HG02938 (cell line): ENCODE measurements around the gene TCERG1L.
"Not testable (repeated sequence)": the region's sequence is repeated elsewhere in the genome, so short reads cannot be mapped to it uniquely, and the experiment has no call there.

Experiments
- ATAC-seq: cut with Tn5 transposase; IDR thresholded peaks from one replicate; pipeline ENCODE4 v1.9.1; 2021; ENCODE audit warnings: mild to moderate bottlenecking, moderate library complexity; ENCODE audit not compliant: unreplicated experiment

TCERG1L gene

GRCh38 chr10:131250454-131251145 is 60.9 kb downstream of the TCERG1L start:
- no peak for ATAC-seq

GRCh38 chr10:131249955-131250344 is 61.6 kb downstream of the TCERG1L start:
- no peak for ATAC-seq

DNA sequence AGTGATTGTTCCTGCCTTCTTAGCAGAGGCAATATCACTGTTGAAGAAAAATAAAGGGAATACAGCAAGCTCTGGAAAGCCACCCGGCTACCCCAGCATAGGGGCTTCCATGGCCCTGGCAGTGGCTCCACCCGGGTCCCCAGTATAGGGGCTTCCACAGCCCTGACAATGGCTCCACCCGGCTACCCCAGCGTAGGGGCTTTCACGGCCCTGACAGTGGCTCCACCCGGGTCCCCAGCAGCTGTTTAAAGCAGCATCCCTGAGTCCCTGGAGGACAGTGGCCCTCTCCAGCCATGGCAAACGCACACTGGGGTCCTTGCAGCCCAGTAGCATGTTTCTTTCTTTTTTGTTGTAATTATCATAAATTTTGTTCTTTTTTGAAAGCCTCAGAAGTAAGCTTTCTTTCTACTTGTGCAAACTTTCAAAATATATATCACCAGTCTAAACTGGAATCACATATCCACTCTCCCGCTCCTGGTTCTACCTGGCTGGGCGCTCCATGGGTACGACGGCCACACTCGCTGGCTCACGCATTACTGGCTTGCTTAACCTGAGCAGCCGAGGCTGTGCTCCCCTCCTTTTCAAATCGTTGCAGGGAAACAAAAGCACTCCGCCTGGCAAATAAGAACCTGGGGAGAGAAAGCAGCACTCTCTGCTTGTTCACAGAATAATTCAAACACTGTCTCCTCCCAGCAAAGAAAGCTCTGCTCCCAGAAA is 62.1 kb downstream of the TCERG1L start:
- ATAC-seq, result no peak

- no peak for ATAC-seq
Measured at GRCh38 chr10:131248376-131249165, 63.0 kb downstream of the TCERG1L start.

DNA sequence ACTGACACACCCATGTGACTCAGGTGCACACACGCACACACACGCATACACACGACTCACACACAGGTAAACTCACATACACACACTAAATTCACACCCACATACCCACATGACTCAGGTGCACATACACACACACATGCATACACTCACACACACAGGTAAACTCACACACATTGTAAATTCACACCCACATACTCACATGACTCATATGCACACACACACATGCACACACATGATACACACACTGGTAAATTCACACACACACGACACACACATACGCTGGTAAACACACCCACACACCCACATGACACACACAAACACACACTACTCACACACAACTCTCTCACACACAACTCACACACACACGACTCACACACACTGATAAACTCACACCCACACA is 63.6 kb downstream of the TCERG1L start:
- no peak for ATAC-seq

DNA sequence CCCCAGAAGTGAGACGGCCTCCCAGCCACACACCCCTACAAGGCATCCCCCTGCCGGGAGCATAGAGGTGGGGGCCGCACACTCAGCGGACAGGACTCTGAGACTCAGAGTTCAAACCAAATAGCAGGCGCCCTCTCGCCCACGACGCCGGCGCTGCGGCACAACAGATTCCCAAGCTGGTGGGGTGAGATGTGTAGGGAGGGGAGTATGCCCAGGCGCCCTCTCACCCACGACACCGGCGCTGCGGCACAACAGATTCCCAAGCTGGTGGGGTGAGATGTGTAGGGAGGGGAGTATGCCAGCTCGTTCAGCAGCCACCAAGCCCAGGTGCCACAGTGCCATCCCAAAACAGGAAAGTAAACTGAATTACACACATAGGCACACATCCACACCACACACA is 64.7 kb downstream of the TCERG1L start:
- no peak for ATAC-seq

DNA sequence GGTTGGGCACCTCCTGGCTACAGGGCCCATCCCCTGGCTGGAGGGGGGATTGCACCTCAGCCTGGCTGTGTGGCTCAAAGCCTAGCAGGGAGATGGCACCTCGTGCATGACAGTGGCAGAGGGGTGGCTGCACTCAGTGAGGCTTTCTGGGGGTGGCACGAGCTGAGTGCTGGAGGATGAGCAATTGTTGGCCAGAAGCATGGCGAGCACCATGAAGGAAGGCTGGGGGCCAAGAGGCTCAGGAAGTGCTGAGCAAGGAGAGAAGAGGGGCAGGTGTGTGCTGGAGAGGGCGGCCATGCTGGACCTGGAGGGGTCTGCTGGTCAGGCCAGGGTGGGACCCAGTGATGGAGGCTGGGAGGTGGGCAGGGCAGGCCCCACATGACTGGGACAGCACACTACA is 65.4 kb downstream of the TCERG1L start:
- ATAC-seq, result no peak

GRCh38 chr10:131245475-131246059 is 66.0 kb downstream of the TCERG1L start:
- no peak for ATAC-seq

DNA sequence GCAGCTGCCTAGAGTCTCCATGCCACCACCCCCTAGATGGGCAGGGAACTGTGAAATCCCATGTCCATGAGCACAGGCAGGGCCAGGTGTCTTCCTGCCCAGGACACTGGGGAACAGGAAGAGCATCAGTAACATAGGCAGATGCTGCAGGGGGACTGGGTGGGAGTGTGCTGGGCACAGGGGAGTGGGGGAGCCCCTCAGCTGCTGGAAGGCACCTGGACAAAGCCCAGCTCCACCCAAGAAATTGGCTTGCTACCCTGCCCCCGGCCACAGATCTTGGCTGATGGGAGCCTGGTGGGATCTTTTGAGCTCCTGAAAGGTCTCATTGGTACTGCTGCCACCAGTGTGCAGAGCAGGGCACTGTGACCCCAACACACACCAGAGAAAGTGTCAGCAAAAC is 66.7 kb downstream of the TCERG1L start:
- no peak for ATAC-seq

DNA sequence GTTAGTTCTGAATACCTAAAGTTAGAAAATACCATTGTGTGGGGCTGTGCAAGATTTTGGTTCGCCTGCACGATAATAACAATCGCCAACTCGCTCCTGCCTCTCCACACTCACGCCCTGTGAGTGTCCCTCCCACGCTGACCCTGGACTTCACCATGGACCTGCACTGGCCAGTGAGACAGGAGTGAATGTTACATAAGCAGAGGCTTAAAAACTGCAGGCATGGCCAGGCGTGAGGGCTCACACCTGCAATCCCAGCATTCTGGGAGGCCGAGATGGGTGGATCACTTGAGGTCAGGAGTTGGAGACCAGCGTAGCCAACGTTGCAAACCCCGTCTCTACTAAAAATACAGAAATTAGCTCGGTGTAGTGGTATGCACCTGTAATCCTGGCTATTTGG is 68.4 kb downstream of the TCERG1L start:
- ATAC-seq, result no peak

DNA sequence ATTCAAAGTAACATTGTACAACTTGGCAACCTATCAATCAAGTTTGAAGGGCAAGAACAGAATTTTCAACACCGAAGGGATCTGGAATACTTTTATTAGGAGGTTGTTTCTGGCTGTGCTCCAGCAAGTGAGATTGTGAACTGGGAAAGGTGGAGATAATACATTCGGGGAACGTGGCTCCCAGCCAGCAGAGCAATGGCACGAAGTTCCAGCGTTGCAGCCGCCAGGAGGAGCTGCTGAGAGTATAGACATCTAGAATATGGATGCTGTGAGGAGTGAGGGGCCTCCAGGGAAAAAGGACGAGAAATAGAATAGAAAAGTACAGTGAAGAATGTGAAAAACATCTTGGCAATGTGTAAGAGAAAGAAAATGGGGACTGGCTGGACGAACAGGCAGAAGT is 69.5 kb downstream of the TCERG1L start:
- ATAC-seq, result no peak

DNA sequence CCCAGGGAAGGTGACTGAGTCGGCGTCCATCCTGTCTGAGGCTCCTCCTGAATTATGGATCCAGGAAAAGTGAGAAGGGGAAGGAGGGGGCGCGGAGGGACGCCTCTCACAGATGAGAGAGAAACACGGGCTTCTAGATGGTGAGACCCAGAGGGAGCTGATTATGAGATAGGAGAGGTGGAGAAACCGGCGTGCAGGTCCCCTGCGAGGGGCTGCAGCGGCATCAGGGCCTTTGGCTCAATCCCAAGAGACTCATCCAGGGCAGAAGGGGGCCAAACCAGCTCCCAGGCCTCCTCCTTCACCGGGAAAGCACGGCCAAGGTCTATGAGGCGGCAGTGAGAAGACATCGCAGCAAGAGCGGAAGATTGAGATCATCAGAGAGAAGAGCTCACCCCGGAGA is 70.8 kb downstream of the TCERG1L start:
- no peak for ATAC-seq

DNA sequence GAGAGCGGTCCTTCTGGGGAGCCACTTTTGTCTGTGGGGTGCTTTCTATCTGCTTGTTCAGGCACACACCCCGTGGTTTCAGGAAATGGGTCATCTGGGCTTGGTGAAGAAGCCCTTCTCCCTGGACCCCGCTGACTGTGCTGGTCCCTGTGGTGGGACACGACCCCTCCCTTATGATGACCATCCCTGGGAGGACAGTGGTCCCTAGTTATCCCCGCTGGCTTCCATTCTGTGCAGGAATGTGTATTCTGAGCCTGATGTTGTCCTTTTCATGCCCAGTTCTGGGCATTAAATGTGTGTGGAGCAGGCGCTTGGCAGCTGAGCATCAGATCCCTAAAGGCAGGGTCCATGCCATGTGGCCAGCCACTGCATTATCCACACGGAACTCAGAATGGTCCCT is 71.6 kb downstream of the TCERG1L start:
- no peak for ATAC-seq

- no peak for ATAC-seq
Measured at GRCh38 chr10:131239450-131239849, 72.1 kb downstream of the TCERG1L start.

- ATAC-seq, result no peak
Measured at GRCh38 chr10:131238669-131239280, 72.7 kb downstream of the TCERG1L start.

- no peak for ATAC-seq
Measured at GRCh38 chr10:131237991-131238651, 73.4 kb downstream of the TCERG1L start.

DNA sequence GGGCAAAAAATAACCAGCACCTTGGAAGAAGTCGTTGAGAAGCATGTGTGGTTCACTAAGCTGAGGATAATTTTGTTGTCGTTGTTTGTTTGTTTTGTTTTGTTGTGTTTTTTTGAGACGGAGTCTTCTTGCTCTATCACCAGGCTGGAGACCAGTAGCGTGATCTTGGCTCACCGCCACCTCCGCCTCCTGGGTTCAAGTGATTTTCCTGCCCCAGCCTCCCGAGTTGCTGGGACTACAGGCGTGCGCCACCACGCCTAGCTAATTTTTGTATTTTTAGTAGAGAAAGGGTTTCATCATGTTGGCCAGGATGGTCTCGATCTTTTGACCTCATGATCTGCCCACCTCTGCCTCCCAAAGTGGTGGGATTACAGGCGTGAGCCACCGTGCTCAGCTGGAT is 76.9 kb downstream of the TCERG1L start:
- not testable (repeated sequence) for ATAC-seq

GRCh38 chr10:131233611-131234258 is 77.8 kb downstream of the TCERG1L start:
- no peak for ATAC-seq

GRCh38 chr10:131231965-131232541 is 79.5 kb downstream of the TCERG1L start:
- ATAC-seq, result no peak
